T1000 (cell line): ENCODE results near the gene GNAI3.

Source experiments
- DNase-seq: peaks from one replicate; lab custom pipeline; 2025; ENCODE audit warnings: mixed read lengths; lab: John Stamatoyannopoulos, UW

Gene GNAI3

DNA sequence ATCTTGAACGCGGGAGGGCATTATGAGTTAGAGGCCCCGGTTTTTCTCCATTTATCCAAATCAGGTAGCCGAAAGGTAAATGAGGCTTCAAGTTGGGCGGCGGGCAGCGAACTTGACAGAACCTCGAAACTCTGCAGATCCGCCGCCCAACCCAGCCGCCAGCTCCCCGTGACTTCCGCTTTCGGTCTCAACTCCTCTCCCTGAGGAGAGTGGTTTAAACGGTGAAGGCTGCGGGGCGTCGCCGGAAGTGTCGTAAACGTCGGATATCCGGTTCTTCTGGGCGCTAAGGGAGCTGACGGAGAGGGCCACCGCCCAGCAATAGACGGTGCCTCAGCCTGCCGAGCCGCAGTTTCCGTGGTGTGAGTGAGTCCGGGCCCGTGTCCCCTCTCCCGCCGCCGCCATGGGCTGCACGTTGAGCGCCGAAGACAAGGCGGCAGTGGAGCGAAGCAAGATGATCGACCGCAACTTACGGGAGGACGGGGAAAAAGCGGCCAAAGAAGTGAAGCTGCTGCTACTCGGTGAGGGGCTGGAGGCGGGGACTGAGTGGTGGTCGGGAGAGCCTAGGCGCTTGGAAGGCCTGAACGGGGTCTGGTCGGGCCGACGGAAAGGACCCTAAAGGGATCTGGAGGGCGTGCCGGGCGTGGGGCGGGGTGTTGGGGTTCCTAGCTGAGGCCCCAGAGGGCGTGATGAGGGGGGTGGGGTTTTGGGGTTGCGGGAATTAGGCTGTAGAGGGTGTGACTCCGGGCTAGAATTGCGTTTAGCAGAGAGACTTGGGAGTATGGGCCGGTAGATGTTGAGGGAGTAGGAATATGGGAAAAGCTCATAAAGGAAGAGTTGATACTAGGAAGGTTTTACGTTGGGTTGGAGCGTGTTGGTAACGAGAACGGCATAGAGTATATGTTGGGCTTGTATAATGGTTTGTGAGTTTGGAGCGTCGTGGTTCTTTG is at the start of gene GNAI3:
Gene GNAI3 (plus strand): TSS at position 295 of the 947 bp plus-strand sequence. CDS start 106 bp downstream, at position 401.
- peak; percentile 85 for DNase-seq

- no peak for DNase-seq
These were observed 49.3 kb upstream of the GNAI3 start for GRCh38 chr1:109499081-109499480.

GRCh38 chr1:109499661-109500536 is 48.5 kb upstream of the GNAI3 start:
- DNase-seq = no peak

- no peak for DNase-seq
These were observed 47.5 kb upstream of the GNAI3 start for GRCh38 chr1:109500941-109501381.

GRCh38 chr1:109501644-109502363 is 46.6 kb upstream of the GNAI3 start:
- DNase-seq = no peak

- DNase-seq = no peak
These were observed 46.0 kb upstream of the GNAI3 start for GRCh38 chr1:109502364-109502851.

DNA sequence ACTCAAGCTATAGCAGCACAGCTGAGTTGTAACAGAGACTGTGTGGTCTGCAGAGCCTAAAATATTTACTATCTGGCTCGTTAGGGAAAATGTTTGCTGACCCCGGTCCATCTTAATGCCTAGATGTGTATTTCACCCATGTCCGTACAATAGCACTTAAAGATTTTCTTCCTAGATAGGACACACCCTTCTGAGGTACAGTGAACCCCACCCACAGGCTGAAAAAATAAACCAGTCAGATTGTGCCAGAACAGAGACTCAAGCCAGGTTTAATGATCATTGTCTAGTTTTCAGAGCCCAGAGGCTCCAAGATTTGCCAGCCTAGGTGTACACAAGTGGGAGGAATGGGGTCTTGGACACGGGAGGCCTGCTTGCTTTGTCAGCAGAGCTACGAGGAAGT is 44.5 kb upstream of the GNAI3 start:
- no peak for DNase-seq

GRCh38 chr1:109504974-109505373 is 43.4 kb upstream of the GNAI3 start:
- no peak for DNase-seq

DNA sequence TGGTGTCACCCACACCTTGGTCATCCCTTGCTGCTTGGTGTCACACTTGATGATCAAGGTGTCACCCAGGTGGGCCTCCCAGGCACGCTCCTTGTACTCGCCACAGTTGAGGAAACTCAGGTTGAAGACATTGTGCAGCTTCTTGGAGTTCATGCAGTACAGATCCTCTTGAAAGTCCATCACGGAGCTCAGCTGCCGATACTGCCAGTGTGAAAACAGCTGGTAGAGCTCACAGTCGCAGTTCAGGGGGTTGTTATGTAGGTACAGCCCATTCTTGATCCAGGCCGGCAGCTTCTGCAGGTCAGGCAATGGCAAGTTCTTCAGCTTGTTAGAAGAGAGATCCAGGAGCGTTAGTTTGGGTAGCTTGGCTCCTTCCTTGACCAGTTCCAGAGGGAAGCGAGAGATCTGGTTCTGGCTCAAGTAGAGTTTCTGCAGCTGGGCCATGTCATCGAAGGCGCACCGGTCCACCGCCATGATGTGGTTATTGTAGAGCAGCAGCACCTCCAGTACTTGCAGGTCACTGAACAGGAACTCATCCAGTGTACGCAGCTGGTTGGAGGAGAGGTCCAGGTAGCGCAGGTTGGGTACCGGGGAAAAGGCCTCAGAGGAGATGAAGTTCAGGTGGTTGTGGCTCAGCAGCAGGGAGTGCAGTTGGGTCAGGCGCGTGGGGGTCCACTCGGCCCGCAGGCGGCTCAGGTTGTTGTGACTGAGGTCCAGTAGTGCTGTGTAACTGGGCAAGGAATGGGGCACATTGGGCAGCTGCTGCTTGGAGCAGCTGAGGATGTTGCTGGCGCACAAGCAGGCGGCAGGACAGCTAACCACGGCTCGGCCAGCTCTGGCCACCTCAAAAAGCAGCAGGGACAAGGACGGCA is 40.2 kb upstream of the GNAI3 start:
- DNase-seq = no peak

DNA sequence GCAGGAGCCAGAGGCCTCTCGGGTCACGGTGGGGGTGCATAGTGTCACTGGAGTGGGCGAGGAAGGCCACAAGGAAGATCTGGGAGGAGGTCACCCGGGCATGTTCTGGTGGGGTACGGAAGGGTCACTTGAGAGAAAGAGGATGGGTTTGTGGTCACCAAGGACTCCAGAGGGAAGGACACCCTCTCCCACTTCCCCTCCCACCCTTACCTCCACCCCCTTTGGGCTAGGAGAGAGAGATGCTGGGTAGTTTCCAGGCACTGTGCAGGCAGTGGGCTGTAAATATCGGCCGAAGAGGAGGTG is 39.6 kb upstream of the GNAI3 start:
- no peak for DNase-seq

DNA sequence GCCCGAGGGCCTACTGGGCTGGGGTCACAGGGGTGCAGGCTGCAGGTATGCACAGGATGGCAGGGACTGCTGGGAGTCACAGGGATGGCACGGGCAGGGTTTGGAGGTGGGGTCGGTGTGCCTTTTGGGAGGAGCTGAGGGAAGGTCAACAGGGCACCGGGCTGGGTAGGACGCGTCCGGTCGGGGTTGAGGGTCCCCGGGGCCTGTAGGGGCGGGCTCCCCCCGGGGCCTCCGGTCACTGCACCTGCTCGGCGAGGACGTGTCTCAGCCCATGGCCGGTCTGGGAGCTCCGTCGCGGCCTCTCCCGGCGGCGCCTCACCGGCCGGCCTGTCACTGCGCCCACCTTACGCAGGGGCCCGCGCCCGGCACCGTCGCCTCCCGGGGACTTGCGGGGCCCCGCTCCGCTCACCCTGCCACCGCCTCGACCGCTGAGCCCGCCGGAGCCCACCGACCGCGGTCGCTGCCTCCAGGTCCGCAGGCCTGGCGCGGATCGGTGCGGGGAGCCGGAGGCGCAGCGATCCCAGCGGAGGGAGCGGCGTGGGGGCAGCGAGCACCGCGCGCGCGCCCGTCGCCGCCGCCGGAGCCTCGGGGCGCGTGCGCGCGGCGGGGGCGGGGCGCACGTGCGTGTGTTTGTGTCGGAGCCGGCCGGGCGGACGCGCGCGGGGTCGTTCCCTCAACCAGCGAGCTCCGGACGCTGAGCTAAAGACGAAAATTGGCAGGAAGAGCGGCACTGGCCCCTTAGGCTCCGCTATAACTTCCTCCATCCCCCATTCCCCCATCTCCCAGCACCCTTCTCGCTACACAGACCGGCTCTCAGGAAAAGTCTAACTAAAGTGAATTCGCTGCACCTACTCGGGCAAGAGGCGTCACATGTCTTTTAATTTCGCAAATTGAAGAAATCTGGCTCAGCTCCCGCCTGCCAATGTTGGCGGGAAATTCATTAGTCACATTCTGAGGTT is 39.0 kb upstream of the GNAI3 start, which contains the start of gene AMIGO1:
Gene AMIGO1 (minus strand): TSS at position 552 of the 959 bp plus-strand sequence. CDS start 815 bp downstream, outside the sequence.
- DNase-seq = no peak

- DNase-seq = no peak
These were observed 35.2 kb upstream of the GNAI3 start for GRCh38 chr1:109513110-109513710.

DNA sequence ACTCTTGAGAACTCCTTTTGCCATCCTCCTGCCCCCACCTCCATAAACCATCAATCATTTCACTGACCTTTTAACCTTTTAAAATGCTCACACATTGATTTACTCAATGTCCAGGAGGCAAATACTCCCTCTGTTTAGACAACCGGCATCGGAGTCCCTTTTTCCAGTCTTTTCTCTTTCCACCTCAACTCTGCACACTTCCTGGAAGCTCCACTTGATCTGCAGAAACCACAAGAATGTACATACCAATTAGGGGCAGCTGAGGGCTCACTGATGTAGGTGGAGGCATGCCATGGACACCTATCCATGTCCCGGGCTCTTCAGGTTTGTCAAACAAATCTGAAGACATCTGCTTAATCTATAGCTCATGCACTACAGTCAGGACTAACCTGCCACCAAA is 33.6 kb upstream of the GNAI3 start:
- no peak for DNase-seq

- no peak for DNase-seq
These were observed 31.5 kb upstream of the GNAI3 start for GRCh38 chr1:109516872-109517271.

- DNase-seq = no peak
These were observed 31.1 kb upstream of the GNAI3 start for GRCh38 chr1:109517337-109517736.

- no peak for DNase-seq
These were observed 27.1 kb upstream of the GNAI3 start for GRCh38 chr1:109521002-109521951.

GRCh38 chr1:109522026-109522425 is 26.4 kb upstream of the GNAI3 start:
- DNase-seq = no peak

GRCh38 chr1:109523706-109524105 is 24.7 kb upstream of the GNAI3 start:
- no peak for DNase-seq
